Astrocyte (in vitro differentiated cells and primary cell): Measurements from ENCODE around the gene TGFBRAP1.

ENCODE experiments used
- EZH2 ChIP-seq: IDR thresholded peaks from 2 replicates; pipeline ENCODE4 v1.6.1; 2012; ENCODE audit warnings: mild to moderate bottlenecking, low read length, inconsistent platforms; ENCODE audit not compliant: insufficient read depth
- TF ChIP-seq, protein P1 (sequence below): IDR thresholded peaks from 2 replicates; pipeline ENCODE4 v1.5.1; 2011; ENCODE audit warnings: low read depth, mild to moderate bottlenecking, inconsistent platforms, low read length, moderate library complexity; ENCODE audit not compliant: insufficient read depth

DNA sequence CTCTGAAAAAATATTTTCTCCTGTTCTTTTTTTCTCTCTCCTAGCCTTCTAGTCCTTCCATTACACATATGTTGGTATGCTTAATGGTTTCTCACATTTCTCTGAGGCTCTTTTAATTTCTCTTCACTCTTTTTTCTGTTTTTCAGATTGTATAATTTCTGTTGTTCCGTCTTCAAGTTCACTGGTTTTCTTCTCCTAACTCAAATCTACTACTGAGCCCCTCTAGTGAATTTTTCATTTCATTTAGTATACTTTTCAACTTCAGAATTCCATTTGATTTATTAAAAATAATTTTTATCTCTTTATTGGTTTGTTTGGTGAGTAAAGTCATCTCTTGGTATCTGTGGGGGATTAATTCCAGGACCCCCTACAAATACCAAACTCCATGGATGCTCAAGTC lies 27.6 kb upstream of the TGFBRAP1 start:
- TF ChIP-seq, protein P1, sequence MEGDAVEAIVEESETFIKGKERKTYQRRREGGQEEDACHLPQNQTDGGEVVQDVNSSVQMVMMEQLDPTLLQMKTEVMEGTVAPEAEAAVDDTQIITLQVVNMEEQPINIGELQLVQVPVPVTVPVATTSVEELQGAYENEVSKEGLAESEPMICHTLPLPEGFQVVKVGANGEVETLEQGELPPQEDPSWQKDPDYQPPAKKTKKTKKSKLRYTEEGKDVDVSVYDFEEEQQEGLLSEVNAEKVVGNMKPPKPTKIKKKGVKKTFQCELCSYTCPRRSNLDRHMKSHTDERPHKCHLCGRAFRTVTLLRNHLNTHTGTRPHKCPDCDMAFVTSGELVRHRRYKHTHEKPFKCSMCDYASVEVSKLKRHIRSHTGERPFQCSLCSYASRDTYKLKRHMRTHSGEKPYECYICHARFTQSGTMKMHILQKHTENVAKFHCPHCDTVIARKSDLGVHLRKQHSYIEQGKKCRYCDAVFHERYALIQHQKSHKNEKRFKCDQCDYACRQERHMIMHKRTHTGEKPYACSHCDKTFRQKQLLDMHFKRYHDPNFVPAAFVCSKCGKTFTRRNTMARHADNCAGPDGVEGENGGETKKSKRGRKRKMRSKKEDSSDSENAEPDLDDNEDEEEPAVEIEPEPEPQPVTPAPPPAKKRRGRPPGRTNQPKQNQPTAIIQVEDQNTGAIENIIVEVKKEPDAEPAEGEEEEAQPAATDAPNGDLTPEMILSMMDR, result no peak
- no peak for TF ChIP-seq EZH2
